ENCODE results near the gene SOX3.

SOX3 gene

GRCh38 chrX:140505421-140506337 lies 810 bp upstream of the SOX3 start:
- H3K4me1 ChIP-seq (ENCODE audit: low read depth, poor library complexity, severe bottlenecking), result no peaks in the 10 kb centered on the region
- no peak overlapping the region for H3K27ac ChIP-seq
- no peaks in the 10 kb centered on the region for H4K20me1 ChIP-seq (ENCODE audit: insufficient read depth)
- no peak overlapping the region for H3K4me3 ChIP-seq (IDR thresholded peaks at IDR 0.05; ENCODE audit: insufficient read depth, low read depth, low read length)
- no peaks in the 10 kb centered on the region for H3K27me3 ChIP-seq (ENCODE audit: insufficient read depth, low read depth)
- H3K36me3 ChIP-seq (ENCODE audit: insufficient read depth), result no peaks in the 10 kb centered on the region
- H3K9ac ChIP-seq, result no peak overlapping the region
- no peak overlapping the region for H2AFZ ChIP-seq (ENCODE audit: low read depth)
- H3K79me2 ChIP-seq (ENCODE audit: insufficient read depth, low read depth), result no peaks in the 10 kb centered on the region
- TF ChIP-seq, protein P1, sequence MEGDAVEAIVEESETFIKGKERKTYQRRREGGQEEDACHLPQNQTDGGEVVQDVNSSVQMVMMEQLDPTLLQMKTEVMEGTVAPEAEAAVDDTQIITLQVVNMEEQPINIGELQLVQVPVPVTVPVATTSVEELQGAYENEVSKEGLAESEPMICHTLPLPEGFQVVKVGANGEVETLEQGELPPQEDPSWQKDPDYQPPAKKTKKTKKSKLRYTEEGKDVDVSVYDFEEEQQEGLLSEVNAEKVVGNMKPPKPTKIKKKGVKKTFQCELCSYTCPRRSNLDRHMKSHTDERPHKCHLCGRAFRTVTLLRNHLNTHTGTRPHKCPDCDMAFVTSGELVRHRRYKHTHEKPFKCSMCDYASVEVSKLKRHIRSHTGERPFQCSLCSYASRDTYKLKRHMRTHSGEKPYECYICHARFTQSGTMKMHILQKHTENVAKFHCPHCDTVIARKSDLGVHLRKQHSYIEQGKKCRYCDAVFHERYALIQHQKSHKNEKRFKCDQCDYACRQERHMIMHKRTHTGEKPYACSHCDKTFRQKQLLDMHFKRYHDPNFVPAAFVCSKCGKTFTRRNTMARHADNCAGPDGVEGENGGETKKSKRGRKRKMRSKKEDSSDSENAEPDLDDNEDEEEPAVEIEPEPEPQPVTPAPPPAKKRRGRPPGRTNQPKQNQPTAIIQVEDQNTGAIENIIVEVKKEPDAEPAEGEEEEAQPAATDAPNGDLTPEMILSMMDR (conservative IDR thresholded peaks at IDR 0.05; ENCODE audit: low read depth, low read length), result no peak
- H3K4me2 ChIP-seq, result no peak overlapping the region

DNA sequence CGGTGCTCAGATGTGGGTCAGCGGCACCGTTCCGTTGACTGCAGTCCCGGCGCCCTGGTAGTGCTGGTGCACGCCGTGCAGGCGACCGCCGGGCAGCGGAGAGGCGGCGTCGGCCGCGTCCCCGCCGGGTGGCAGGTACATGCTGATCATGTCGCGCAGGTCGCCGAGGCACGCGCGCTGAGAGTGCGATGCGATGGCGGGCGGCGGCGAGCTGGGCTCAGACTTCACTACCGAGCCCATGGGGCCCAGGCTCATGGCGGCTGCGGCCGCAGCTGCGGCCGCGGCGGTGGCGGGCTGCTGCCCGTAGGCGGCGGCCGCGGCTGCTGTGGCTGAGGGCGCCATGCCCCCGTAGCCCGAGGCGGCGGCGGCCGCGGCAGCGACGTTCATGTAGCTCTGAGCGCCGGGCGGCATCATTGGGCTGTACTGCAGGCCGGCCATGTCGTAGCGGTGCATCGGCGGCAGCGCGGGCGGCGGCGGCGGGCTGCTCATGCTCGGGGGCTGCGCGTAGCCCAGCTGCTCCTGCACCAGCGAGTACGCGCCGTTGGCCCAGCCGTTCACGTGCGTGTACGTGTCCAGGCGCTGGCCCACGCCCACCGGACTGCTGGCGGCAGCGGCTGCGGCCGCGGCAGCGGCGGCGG lies 1.0 kb downstream of the SOX3 start:
- Histone ChIP-seq H3K27me3 (ENCODE audit: insufficient read depth, low read depth) (no peaks in the 10 kb centered on the region), H3K4me3 (IDR thresholded peaks at IDR 0.05; ENCODE audit: insufficient read depth, low read depth, low read length) (no peak overlapping the region), H3K9ac (no peak overlapping the region), H3K79me2 (ENCODE audit: insufficient read depth, low read depth) (no peaks in the 10 kb centered on the region), H3K4me2 (no peak overlapping the region), H4K20me1 (ENCODE audit: insufficient read depth) (no peaks in the 10 kb centered on the region), H3K4me1 (ENCODE audit: low read depth, poor library complexity, severe bottlenecking) (no peaks in the 10 kb centered on the region), H3K36me3 (ENCODE audit: insufficient read depth) (no peaks in the 10 kb centered on the region), H3K27ac (no peak overlapping the region), H2AFZ (ENCODE audit: low read depth) (no peak overlapping the region)
- TF ChIP-seq, protein P1 (conservative IDR thresholded peaks at IDR 0.05; ENCODE audit: low read depth, low read length), result no peak

DNA sequence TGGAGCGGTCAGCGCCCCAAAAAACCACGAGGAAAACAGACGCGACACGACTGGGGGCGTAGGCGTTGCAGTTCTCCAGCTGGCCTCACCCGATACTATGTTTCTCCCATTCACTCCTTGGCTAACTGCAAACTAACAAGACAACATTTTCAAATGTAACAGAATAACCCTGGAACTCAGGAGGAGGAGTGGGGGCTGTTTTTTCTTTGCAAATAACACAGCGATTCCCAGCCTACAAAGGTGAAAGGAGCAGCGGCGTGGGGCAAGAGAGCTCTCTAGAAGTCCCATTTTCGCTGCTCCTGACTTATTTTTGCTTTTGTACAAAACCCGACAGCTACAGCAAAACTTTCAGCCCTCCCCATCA lies 1.6 kb downstream of the SOX3 start:
- Histone ChIP-seq H2AFZ (ENCODE audit: low read depth) (no peak overlapping the region), H4K20me1 (ENCODE audit: insufficient read depth) (no peaks in the 10 kb centered on the region), H3K4me3 (IDR thresholded peaks at IDR 0.05; ENCODE audit: insufficient read depth, low read depth, low read length) (no peak overlapping the region), H3K9ac (no peak overlapping the region), H3K36me3 (ENCODE audit: insufficient read depth) (no peaks in the 10 kb centered on the region), H3K79me2 (ENCODE audit: insufficient read depth, low read depth) (no peaks in the 10 kb centered on the region), H3K27ac (no peak overlapping the region), H3K4me2 (no peak overlapping the region), H3K4me1 (ENCODE audit: low read depth, poor library complexity, severe bottlenecking) (no peaks in the 10 kb centered on the region), H3K27me3 (ENCODE audit: insufficient read depth, low read depth) (no peaks in the 10 kb centered on the region)
- TF ChIP-seq, protein P1 (conservative IDR thresholded peaks at IDR 0.05; ENCODE audit: low read depth, low read length), result no peak

DNA sequence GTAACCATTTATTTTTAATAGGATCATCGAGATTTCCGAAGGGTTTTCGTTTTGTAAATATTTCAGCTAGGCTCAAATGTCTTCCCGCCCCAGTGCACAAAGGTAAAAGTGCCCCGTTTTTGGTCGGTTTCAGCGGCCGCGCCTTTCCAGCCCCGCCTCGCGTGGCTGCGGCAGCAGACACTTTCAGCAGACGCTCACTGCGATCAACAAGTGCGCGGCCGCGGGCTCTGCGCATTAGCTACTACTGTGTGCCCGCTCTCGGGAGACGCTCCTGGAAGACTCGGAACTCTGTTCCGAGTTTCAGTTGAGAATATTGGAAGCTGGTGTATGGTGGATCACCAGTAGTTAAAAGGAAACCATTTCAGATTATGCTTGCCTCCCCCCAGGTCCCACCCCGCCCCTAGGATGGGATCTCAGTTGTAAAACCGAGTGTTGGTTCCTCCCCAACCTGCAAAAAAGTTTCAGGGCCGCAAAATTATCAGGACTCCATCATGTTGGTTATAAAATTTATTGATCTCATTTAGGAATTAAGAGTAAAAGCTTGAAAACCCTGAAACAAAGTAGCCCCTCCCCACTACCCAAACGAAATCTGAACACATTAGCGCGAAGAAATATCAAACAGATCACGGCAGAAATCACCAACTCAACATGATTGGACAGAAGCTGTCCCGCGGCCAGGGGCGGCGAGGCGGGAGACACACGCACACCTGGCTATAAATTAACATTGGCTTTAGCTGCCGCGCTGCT lies 2.2 kb downstream of the SOX3 start:
- no peaks in the 10 kb centered on the region for H3K36me3 ChIP-seq (ENCODE audit: insufficient read depth)
- TF ChIP-seq, protein P1 (conservative IDR thresholded peaks at IDR 0.05; ENCODE audit: low read depth, low read length), result no peak
- no peak overlapping the region for H3K4me2 ChIP-seq
- H3K4me3 ChIP-seq (IDR thresholded peaks at IDR 0.05; ENCODE audit: insufficient read depth, low read depth, low read length), result no peak overlapping the region
- no peaks in the 10 kb centered on the region for H4K20me1 ChIP-seq (ENCODE audit: insufficient read depth)
- no peaks in the 10 kb centered on the region for H3K27me3 ChIP-seq (ENCODE audit: insufficient read depth, low read depth)
- no peak overlapping the region for H2AFZ ChIP-seq (ENCODE audit: low read depth)
- H3K4me1 ChIP-seq (ENCODE audit: low read depth, poor library complexity, severe bottlenecking), result no peaks in the 10 kb centered on the region
- H3K79me2 ChIP-seq (ENCODE audit: insufficient read depth, low read depth), result no peaks in the 10 kb centered on the region
- no peak overlapping the region for H3K9ac ChIP-seq
- no peak overlapping the region for H3K27ac ChIP-seq

All from KMS-11 (cell line).